ENCODE measurements around the gene PCDHB14.
"Not testable (repeated sequence)": the region's sequence is repeated elsewhere in the genome, so short reads cannot be mapped to it uniquely, and the experiment has no call there.

Gene PCDHB14

GRCh38 chr5:141210849-141211248 lies 12.3 kb upstream of the PCDHB14 start:
- DNase-seq: not testable (repeated sequence)

DNA sequence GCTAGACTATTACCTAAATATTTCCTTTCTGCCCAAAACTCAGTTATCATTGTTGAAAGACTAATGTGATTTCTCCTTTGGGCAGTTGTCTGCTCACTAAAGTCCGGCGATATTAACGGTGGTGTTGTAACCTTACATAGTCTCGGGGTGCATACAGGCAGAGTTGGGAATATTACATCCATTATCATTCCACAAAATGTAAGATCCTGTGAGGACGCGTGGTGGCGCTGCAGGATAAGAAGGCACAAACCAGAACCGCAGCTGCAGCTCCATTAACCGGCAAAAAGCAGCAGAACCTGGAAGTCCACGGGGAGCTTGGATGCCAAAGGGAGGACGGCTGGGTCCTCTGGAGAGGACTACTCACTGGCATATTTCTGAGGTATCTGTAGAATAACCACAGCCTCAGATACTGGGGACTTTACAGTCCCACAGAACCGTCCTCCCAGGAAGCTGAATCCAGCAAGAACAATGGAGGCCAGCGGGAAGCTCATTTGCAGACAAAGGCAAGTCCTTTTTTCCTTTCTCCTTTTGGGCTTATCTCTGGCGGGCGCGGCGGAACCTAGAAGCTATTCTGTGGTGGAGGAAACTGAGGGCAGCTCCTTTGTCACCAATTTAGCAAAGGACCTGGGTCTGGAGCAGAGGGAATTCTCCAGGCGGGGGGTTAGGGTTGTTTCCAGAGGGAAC lies 9.3 kb upstream of the PCDHB14 start, which contains the start of gene PCDHB13:
TSS of gene PCDHB13 (plus strand) at position 264 of the 684 bp plus-strand sequence. CDS start at position 469, 205 bp downstream.
- DNase-seq: not testable (repeated sequence)

DNA sequence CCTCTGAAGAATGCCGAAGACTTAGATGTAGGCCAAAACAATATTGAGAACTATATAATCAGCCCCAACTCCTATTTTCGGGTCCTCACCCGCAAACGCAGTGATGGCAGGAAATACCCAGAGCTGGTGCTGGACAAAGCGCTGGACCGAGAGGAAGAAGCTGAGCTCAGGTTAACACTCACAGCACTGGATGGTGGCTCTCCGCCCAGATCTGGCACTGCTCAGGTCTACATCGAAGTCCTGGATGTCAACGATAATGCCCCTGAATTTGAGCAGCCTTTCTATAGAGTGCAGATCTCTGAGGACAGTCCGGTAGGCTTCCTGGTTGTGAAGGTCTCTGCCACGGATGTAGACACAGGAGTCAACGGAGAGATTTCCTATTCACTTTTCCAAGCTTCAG lies 8.6 kb upstream of the PCDHB14 start:
- DNase-seq: not testable (repeated sequence)

- not testable (repeated sequence) for DNase-seq
Observed at GRCh38 chr5:141215504-141215903, 7.6 kb upstream of the PCDHB14 start.

DNA sequence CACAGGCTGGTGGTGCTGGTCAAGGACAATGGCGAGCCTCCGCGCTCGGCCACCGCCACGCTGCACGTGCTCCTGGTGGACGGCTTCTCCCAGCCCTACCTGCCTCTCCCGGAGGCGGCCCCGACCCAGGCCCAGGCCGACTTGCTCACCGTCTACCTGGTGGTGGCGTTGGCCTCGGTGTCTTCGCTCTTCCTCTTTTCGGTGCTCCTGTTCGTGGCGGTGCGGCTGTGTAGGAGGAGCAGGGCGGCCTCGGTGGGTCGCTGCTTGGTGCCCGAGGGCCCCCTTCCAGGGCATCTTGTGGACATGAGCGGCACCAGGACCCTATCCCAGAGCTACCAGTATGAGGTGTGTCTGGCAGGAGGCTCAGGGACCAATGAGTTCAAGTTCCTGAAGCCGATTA lies 7.1 kb upstream of the PCDHB14 start:
- DNase-seq: not testable (repeated sequence)

DNA sequence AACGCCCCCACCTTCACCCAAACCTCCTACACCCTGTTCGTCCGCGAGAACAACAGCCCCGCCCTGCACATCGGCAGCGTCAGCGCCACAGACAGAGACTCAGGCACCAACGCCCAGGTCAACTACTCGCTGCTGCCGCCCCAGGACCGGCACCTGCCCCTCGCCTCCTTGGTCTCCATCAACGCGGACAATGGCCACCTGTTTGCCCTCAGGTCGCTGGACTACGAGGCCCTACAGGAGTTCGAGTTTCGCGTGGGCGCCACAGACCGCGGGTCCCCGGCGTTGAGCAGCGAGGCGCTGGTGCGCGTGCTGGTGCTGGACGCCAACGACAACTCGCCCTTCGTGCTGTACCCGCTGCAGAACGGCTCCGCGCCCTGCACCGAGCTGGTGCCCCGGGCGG lies 1.7 kb downstream of the PCDHB14 start:
- DNase-seq: not testable (repeated sequence)

GRCh38 chr5:141225421-141225820 lies 2.3 kb downstream of the PCDHB14 start:
- not testable (repeated sequence) for DNase-seq

DNA sequence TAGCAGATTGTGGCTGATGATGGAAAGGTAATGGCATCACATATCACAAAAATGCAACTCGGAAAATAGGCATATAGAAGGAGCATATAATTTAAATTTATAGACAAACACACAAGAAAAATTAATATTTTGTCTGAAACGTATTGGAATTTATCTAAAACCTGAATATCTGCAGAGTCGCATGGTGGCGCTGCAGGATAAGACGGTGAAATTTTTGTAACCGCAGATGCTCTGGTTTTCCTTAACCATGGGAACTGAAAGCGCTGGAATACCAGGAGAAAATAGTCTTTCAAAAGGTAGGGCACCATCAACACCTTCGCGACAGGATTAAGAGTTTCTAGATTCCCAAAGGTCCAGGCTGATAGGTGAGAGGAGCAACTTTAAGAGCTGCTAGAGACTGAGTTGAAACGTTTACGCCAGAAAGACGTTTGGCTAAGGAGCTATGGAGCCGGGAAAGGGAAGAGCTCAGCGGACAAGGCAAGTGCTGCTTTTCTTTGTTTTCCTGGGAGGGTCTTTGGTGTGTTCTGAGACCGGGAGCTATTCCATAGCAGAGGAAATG lies 11.0 kb downstream of the PCDHB14 start:
- DNase-seq: no peak

DNA sequence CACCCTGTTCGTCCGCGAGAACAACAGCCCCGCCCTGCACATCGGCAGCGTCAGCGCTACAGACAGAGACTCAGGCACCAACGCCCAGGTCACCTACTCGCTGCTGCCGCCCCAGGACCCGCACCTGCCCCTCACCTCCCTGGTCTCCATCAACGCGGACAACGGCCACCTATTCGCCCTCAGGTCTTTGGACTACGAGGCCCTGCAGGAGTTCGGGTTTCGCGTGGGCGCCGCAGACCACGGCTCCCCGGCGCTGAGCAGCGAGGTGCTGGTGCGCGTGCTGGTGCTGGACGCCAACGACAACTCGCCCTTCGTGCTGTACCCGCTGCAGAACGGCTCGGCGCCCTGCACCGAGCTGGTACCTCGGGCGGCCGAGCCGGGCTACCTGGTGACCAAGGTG lies 12.8 kb downstream of the PCDHB14 start:
- DNase-seq: not testable (repeated sequence)

DNA sequence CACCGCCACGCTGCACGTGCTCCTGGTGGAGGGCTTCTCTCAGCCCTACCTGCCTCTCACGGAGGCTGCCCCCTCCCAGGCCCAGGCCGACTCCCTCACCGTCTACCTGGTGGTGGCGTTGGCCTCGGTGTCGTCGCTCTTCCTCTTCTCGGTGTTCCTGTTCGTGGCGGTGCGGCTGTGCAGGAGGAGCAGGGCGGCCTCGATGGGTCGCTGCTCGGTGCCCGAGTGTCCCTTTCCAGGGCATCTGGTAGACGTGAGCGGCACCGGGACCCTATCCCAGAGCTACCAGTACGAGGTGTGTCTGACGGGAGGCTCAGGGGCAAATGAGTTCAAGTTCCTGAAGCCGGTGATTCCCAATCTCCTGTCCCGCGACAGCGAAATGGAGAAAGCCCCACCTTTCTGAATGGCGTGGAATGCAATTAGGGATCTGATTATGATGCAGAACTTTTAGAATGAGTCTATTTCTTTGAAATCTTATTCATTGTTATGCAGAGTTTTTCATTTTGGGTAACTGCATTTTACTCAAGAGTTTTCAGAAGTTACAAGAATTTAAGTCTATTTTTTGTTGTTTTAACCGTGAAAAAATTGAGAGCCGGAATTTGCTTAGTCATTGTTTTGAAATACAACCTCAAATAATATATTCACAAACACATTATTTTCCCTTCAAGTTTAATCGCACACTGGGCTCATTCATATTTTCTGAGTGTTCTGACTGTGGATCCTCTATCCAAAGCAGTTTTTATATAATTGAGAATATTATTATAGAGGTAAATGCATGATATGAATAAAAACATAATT lies 13.6 kb downstream of the PCDHB14 start:
- DNase-seq: no peak

DNA sequence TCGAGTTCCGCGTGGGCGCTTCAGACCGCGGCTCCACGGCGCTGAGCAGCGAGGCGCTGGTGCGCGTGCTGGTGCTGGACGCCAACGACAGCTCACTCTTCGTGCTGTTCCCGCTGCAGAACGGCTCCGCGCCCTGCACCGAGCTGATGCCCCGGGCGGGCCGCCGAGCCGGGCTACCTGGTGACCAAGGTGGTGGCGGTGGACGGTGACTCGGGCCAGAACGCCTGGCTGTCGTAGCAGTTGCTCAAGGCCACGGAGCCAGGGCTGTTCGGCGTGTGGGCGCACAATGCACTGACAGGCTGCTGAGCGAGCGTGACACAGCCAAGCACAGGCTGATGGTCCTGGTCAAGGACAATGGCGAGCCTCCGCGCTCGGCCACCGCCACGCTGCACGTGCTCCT lies 18.4 kb downstream of the PCDHB14 start:
- DNase-seq: no peak

DNA sequence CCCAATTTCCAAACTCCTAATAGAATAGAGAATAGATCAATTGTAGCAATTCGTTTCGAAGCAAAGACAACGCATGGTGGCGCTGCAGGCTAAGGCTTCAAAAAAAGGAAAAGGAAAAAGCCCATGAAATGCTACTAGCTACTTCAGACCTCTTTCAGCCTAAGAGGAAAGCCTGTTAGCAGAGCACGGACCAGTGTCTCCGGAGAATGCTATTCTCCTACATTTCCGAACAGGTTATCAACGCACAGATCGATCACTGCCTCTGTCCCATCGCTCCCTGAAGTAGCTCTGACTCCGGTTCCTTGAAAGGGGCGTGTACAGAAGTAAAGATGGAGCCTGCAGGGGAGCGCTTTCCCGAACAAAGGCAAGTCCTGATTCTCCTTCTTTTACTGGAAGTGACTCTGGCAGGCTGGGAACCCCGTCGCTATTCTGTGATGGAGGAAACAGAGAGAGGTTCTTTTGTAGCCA lies 22.1 kb downstream of the PCDHB14 start, which contains the start of gene PCDHB15:
TSS of gene PCDHB15 (plus strand) at position 146 of the 468 bp plus-strand sequence. CDS start at position 330, 184 bp downstream.
- DNase-seq: no peak

DNA sequence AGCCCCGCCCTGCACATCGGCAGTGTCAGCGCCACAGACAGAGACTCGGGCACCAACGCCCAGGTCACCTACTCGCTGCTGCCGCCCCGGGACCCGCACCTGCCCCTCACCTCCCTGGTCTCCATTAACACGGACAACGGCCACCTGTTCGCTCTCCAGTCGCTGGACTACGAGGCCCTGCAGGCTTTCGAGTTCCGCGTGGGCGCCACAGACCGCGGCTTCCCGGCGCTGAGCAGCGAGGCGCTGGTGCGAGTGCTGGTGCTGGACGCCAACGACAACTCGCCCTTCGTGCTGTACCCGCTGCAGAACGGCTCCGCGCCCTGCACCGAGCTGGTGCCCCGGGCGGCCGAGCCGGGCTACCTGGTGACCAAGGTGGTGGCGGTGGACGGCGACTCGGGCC lies 23.8 kb downstream of the PCDHB14 start:
- not testable (repeated sequence) for DNase-seq

- not testable (repeated sequence) for DNase-seq
Observed at GRCh38 chr5:141247434-141247833, 24.3 kb downstream of the PCDHB14 start.

DNA sequence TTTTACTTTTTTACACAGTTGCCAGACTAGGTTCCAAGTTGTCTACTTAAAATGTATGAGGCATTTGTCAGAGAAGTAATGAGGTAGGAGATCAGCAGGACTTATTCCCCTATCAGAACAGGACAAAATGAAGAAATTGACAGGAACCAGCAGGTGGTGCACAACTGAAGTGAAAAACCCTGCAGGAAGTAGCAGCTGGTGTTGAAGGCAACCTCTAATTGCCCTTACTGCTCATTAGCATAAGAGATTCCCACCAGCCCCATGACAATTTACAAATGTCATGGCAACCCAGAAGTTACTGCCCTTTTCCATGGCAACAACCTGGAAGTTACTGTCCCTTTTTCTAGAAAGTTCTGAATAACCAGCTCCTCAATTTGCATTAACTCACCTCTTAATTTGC lies 27.4 kb downstream of the PCDHB14 start:
- DNase-seq: no peak

- DNase-seq: no peak
Observed at GRCh38 chr5:141258464-141258863, 35.3 kb downstream of the PCDHB14 start.

GRCh38 chr5:141258948-141259347 lies 35.8 kb downstream of the PCDHB14 start:
- DNase-seq: no peak

- DNase-seq: no peak
Observed at GRCh38 chr5:141260458-141261237, 37.5 kb downstream of the PCDHB14 start.

- DNase-seq: no peak
Observed at GRCh38 chr5:141261238-141261546, 38.0 kb downstream of the PCDHB14 start.

DNA sequence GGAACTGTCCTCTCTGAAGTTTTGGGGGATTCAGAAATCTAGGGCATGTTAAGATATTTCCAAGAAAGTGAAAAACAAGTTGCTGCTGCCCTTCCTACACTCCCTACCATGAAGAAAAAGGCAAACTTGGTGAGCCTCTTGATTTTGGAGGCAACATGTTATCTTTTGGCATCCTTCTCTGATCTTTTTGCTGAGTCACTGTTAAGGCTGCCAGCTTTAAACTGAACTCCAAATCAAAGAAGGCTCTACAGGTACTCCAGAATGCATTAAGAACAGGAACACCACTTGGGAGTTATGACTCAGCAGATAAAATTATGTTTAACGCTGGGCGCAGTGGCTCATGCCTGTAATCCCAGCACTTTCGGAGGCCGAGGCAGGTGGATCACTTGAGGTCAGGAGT lies 46.1 kb downstream of the PCDHB14 start:
- DNase-seq: no peak

DNA sequence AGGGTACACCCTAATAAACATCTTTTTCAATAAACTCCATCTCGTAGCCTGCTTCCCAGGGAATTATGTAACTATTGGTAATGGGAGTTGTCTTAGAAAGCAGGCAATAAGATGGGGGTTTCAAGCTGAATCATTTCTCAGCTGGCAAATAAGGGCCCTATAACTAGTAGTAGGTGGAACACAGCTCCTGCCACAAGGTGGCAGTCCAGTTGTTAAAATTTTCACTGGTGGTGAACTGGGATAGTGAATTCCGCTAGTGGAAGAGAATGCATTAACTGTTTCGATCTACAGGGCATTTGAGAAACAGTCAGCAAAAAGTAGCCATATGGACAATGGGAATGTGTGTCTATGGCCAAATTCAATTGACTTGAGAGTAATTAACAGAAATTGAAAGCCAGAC lies 49.8 kb downstream of the PCDHB14 start:
- no peak for DNase-seq
